ENCODE measurements around the gene KRT75.

GRCh38 chr12:52411815-52412214 is 22.4 kb downstream of the KRT75 start:
- TF ChIP-seq, protein P1, sequence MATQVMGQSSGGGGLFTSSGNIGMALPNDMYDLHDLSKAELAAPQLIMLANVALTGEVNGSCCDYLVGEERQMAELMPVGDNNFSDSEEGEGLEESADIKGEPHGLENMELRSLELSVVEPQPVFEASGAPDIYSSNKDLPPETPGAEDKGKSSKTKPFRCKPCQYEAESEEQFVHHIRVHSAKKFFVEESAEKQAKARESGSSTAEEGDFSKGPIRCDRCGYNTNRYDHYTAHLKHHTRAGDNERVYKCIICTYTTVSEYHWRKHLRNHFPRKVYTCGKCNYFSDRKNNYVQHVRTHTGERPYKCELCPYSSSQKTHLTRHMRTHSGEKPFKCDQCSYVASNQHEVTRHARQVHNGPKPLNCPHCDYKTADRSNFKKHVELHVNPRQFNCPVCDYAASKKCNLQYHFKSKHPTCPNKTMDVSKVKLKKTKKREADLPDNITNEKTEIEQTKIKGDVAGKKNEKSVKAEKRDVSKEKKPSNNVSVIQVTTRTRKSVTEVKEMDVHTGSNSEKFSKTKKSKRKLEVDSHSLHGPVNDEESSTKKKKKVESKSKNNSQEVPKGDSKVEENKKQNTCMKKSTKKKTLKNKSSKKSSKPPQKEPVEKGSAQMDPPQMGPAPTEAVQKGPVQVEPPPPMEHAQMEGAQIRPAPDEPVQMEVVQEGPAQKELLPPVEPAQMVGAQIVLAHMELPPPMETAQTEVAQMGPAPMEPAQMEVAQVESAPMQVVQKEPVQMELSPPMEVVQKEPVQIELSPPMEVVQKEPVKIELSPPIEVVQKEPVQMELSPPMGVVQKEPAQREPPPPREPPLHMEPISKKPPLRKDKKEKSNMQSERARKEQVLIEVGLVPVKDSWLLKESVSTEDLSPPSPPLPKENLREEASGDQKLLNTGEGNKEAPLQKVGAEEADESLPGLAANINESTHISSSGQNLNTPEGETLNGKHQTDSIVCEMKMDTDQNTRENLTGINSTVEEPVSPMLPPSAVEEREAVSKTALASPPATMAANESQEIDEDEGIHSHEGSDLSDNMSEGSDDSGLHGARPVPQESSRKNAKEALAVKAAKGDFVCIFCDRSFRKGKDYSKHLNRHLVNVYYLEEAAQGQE (tag by site-specific recombination; IDR thresholded peaks at IDR 0.05) = no peak
- TF ChIP-seq ZNF140 (tag by site-specific recombination; IDR thresholded peaks at IDR 0.05) (no peak), KLF17 (tag by site-specific recombination; IDR thresholded peaks at IDR 0.05) (peak; percentile 62; the same call in 1 of the 2 replicates), ZNF16 (tag by site-specific recombination; IDR thresholded peaks at IDR 0.05; ENCODE audit: low read depth) (no peak), ZNF211 (tag by site-specific recombination; IDR thresholded peaks at IDR 0.05; ENCODE audit: low read depth) (no peak), SP2 (tag by site-specific recombination; IDR thresholded peaks at IDR 0.05) (no peak), ZNF394 (tag by site-specific recombination; IDR thresholded peaks at IDR 0.05; ENCODE audit: borderline replicate concordance) (no peak), ZFP41 (tag by site-specific recombination; IDR thresholded peaks at IDR 0.05; ENCODE audit: borderline replicate concordance) (no peak)
- TF ChIP-seq, protein P2, sequence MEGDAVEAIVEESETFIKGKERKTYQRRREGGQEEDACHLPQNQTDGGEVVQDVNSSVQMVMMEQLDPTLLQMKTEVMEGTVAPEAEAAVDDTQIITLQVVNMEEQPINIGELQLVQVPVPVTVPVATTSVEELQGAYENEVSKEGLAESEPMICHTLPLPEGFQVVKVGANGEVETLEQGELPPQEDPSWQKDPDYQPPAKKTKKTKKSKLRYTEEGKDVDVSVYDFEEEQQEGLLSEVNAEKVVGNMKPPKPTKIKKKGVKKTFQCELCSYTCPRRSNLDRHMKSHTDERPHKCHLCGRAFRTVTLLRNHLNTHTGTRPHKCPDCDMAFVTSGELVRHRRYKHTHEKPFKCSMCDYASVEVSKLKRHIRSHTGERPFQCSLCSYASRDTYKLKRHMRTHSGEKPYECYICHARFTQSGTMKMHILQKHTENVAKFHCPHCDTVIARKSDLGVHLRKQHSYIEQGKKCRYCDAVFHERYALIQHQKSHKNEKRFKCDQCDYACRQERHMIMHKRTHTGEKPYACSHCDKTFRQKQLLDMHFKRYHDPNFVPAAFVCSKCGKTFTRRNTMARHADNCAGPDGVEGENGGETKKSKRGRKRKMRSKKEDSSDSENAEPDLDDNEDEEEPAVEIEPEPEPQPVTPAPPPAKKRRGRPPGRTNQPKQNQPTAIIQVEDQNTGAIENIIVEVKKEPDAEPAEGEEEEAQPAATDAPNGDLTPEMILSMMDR (tag by site-specific recombination; IDR thresholded peaks at IDR 0.05) = no peak

Data from HEK293 (cell line).